GM12865 (cell line): ENCODE data around the gene PDIA4.
"Not testable (repeated sequence)": the region's sequence is repeated elsewhere in the genome, so short reads cannot be mapped to it uniquely, and the experiment has no call there.

Experiments
- DNase-seq: peaks from one replicate; pipeline ENCODE4 v3.0.0; 2010; ENCODE audit warnings: low read depth
- H3K4me3 ChIP-seq: 2 replicates; pipeline ENCODE4 v1.5.1; 2011; ENCODE audit warnings: mild to moderate bottlenecking, low read depth, low read length, control low read depth
- CTCF ChIP-seq: IDR thresholded peaks from 2 replicates; pipeline ENCODE4 v1.5.1; 2011; ENCODE audit warnings: low read length, control low read depth, low read depth, inconsistent platforms; ENCODE audit not compliant: insufficient read depth; ENCODE audit errors: missing control alignments

Gene PDIA4

GRCh38 chr7:149021725-149022062, 6.6 kb downstream of the PDIA4 start:
- DNase-seq, result no peak
- no peak overlapping the region for H3K4me3 ChIP-seq
- TF ChIP-seq CTCF, result no peak

- DNase-seq, result no peak
- H3K4me3 ChIP-seq, result no peak overlapping the region
- TF ChIP-seq CTCF, result no peak
These were observed 7.8 kb downstream of the PDIA4 start for GRCh38 chr7:149020483-149020882.

- no peak for DNase-seq
- TF ChIP-seq CTCF, result no peak
- no peak overlapping the region for H3K4me3 ChIP-seq
These were observed 11.4 kb downstream of the PDIA4 start for GRCh38 chr7:149016876-149017275.

GRCh38 chr7:149014309-149014708, 14.0 kb downstream of the PDIA4 start:
- no peak for TF ChIP-seq CTCF
- no peak overlapping the region for H3K4me3 ChIP-seq
- DNase-seq, result no peak

GRCh38 chr7:149013876-149014275, 14.4 kb downstream of the PDIA4 start:
- no peak overlapping the region for H3K4me3 ChIP-seq
- no peak for DNase-seq
- TF ChIP-seq CTCF, result no peak

GRCh38 chr7:149012730-149013129, 15.6 kb downstream of the PDIA4 start:
- DNase-seq, H3K4me3 ChIP-seq: not testable (repeated sequence)

- no peak for DNase-seq
- TF ChIP-seq CTCF, result no peak
- H3K4me3 ChIP-seq, result no peak overlapping the region
These were observed 16.8 kb downstream of the PDIA4 start for GRCh38 chr7:149011491-149011890.

- no peak overlapping the region for H3K4me3 ChIP-seq
- no peak for TF ChIP-seq CTCF
- DNase-seq, result no peak
These were observed 17.9 kb downstream of the PDIA4 start for GRCh38 chr7:149010451-149010850.
